ENCODE measurements around the gene DENND4A. TPM values are rescaled to one million over a fixed set of nuclear protein-coding genes. Genes with fewer than 3 reads are reported as not detected.

Gene DENND4A
- total RNA-seq, 4 donors from 2014 or later = 12.2 to 42.1 (median 14.2) TPM

- Histone ChIP-seq H3K36me3 (peaks cover 3% of the 10 kb centered on the region), H3K27me3 (no peaks in the 10 kb centered on the region), H3K4me3 (peak overlapping the region; percentile 71), H3K27ac (peak overlapping the region; percentile 94), H3K4me1 (peaks cover 39% of the 10 kb centered on the region), H3K9me3 (no peaks in the 10 kb centered on the region)
- no peak for DNase-seq (ENCODE audit: low spot score in 2 of 2)
- TF ChIP-seq POLR2A (IDR thresholded peaks at IDR 0.05) (no peak), EP300 (IDR thresholded peaks at IDR 0.05) (no peak), POLR2AphosphoS5 (IDR thresholded peaks at IDR 0.05) (no peak), CTCF (IDR thresholded peaks at IDR 0.05) (no peak)
- WGBS = 75% methylated on average over 5 of the region's 5 CpGs
These were observed 180.0 kb downstream of the DENND4A start for GRCh38 chr15:65611888-65612615.

GRCh38 chr15:65610871-65611718 lies 181.0 kb downstream of the DENND4A start, which contains the start of gene INTS14:
INTS14 (minus strand) TSS chr15:65611131; CDS start chr15:65607380, 3,751 bp downstream.
- Histone ChIP-seq H3K4me3 (peak within 1 kb of the TSS; percentile 71), H3K9me3 (no peaks in the 10 kb centered on the region), H3K4me1 (peaks cover 39% of the 10 kb centered on the region), H3K27ac (peak within 1 kb of the TSS; percentile 94), H3K36me3 (peaks cover 3% of the 10 kb centered on the region), H3K27me3 (no peaks in the 10 kb centered on the region)
- WGBS = under 1% methylated on average over 54 of the region's 64 CpGs
- peak; percentile 98 for DNase-seq (ENCODE audit: low spot score in 2 of 2)
- peak in 1 of 2 donors; percentile 69 for TF ChIP-seq POLR2A (IDR thresholded peaks at IDR 0.05)
- no peak for TF ChIP-seq EP300 (IDR thresholded peaks at IDR 0.05)
- peak in 1 of 2 donors; percentile 63 for TF ChIP-seq CTCF (IDR thresholded peaks at IDR 0.05)
- TF ChIP-seq POLR2AphosphoS5 (IDR thresholded peaks at IDR 0.05) = peak; percentile 54 to 99 (median 92)

Other genes with a start within 250 kb of the DENND4A start
- gene INTS14, start 181.2 kb downstream of the DENND4A start, total RNA-seq = 10 to 100 TPM; 37.1 to 72.5 (median 49.1) TPM
- 10 to 100 TPM in 2 of 4 donors, 1 to 10 TPM in 2; 4.5 to 14.0 (median 9.4) TPM for gene SLC24A1, start 170.4 kb downstream of the DENND4A start, total RNA-seq
- 100 to 1,000 TPM; 150 to 650 (median 425) TPM for gene RAB11A, start 77.2 kb upstream of the DENND4A start, total RNA-seq